Pancreas (tissue), 10 donors: ENCODE measurements around the gene S100A4. TPM values are rescaled to one million over a fixed set of nuclear protein-coding genes. Genes with fewer than 3 reads are reported as not detected.
A peak's percentile ranks its signal among the peaks of the same experiment; 100 is the strongest.

Experiments
- ATAC-seq, 4 donors: fragments of 200-7000 bp; cut with Tn5 transposase; one replicate each; pipeline versions ENCODE4 v1.8.0 to v1.9.1; 2020; ENCODE audit warnings: mild to moderate bottlenecking in 4 of 4, moderate library complexity in 4 of 4
- DNase-seq, 6 donors: peaks; one replicate each; pipeline ENCODE4 v3.0.0-alpha.2; 2020
- FAIRE-seq: peaks from 2 replicates; lab custom pipeline; 2012; peaks lifted over from hg19 to GRCh38; lab: Jason Lieb, UNC
- H3K27ac ChIP-seq, 4 donors: fragments of 200-600 bp; sonication (generic); 1 replicate in 3 of 4; 2 replicates in 1 of 4; pipeline versions ENCODE4 v1.5.0 to v1.8.0; 2020
- H3K27me3 ChIP-seq, 4 donors: fragments of 200-600 bp; one replicate each; pipeline ENCODE4 v1.8.0; 2021
- H3K36me3 ChIP-seq, 3 donors: fragments of 200-600 bp; sonication (generic) in 1 of 3; one replicate each; pipeline versions ENCODE4 v1.5.0 to v1.8.0; 2020 to 2021
- H3K4me1 ChIP-seq, 3 donors: fragments of 200-600 bp; one replicate each; pipeline ENCODE4 v1.8.0; 2021
- H3K4me3 ChIP-seq, 4 donors: fragments of 200-600 bp; sonication (generic) in 2 of 4; one replicate each; pipeline versions ENCODE4 v1.5.0 to v1.8.0; 2020 to 2021
- H3K9me3 ChIP-seq, 4 donors: fragments of 200-600 bp; one replicate each; pipeline ENCODE4 v1.8.0; 2021
- CTCF ChIP-seq, 4 donors: fragments of 200-600 bp; sonication (generic) in 3 of 4; IDR thresholded peaks; one replicate each; pipeline versions ENCODE4 v1.5.0 to v1.8.0; 2021; ENCODE audit warnings: antibody characterized with exemption in 4 of 4
- WGBS, 2 donors: extraction: QIAGEN DNeasy Blood & Tissue Kit; methylation state at CpG; one replicate each; pipeline ENCODE4 v1.1.7; 2013; 5-methylcytosine and 5-hydroxymethylcytosine counted together
- intact Hi-C, 3 donors: fragments of 100-400 bp; cut with DNase I; formaldehyde crosslinking; loops; one replicate each; pipeline versions ENCODE4 v1.11.1 to v1.14.2; 2022
- polyA plus RNA-seq, 2 donors: library from polyadenylated mRNA; stranded (reverse); fragments of 200-250 nt; gene quantifications; one replicate each; pipeline ENCODE4 v1.2.3, GENCODE V29; 2013
- total RNA-seq, 6 donors: library from RNA; stranded (reverse); fragmentation: NEBNext Ultra II Directional in 4 of 6; extraction: Animal tissue kit (Norgen Biotek cat#: 25700) in 4 of 6; gene quantifications; one replicate each; pipeline versions ENCODE4 v1.2.1 to v1.2.4, GENCODE V29; 2021 to 2023
- donor health status: healthy with polysubstance abuse.
- donor health status: DM: no; HTN: no; CAD: no; lungs with moderate emphysema.
- donor health status: DM: no; HTN: no; CAD: no.
- donor health status: control.
- donor health status: control.
- donor health status: Bipolar disorder and iron deficiency.
- donor health status: DM: yes; HTN: yes; CAD: no.
- donor health status: DM: no; HTN: no; CAD: no.
- donor health status: DM: no; HTN: no; CAD: no.
- donor health status: DM: yes; HTN: yes; CAD: no.

S100A4 gene
- total and polyA plus RNA-seq, 8 donors: 5.0 to 149 (median 39.5) TPM

- ATAC-seq: peak; percentile 90 to 94 (median 92)
- H3K36me3 ChIP-seq: no peaks in the 10 kb centered on the region
- no peak overlapping the region for H3K4me3 ChIP-seq
- peaks cover 0 to 9% (median 0%) of the 10 kb centered on the region in 3 donors for H3K4me1 ChIP-seq
- peak; percentile 80 to 92 (median 84) for DNase-seq
- peak overlapping the region in 2 of 4 donors; percentile 50 to 51 for H3K27ac ChIP-seq
- H3K9me3 ChIP-seq: no peaks in the 10 kb centered on the region
- no peaks in the 10 kb centered on the region for H3K27me3 ChIP-seq
- intact Hi-C loops: loop anchor here in 1 of 3 donors (10.0 kb wide), 1 partner anchor 52 kb away; the partner anchor contains the start of genes S100A1 and S100A13
- no peak for FAIRE-seq
- WGBS, 2 donors: 2 to 4% methylated on average over 3 of the region's 3 CpGs
- TF ChIP-seq CTCF (IDR thresholded peaks at IDR 0.05): peak; percentile 69 to 88 (median 77)
These were observed 27.0 kb upstream of the S100A4 start for GRCh38 chr1:153572569-153573015.

- DNase-seq: peak in 1 of 6 donors; percentile 15
- FAIRE-seq: no peak
- ATAC-seq: no peak
- no peak overlapping the region for H3K27ac ChIP-seq
- intact Hi-C loops: loop anchor here in 2 of 3 donors (2.0 to 10.0 kb wide), 2 partner anchors 53 to 59 kb away; partner anchors contain the start of genes S100A1 (in 1 of the 2) and S100A13 (in 1 of the 2)
- 56 to 73% methylated on average over 7 of the region's 7 CpGs for WGBS, 2 donors
- no peaks in the 10 kb centered on the region for H3K36me3 ChIP-seq
- H3K9me3 ChIP-seq: no peaks in the 10 kb centered on the region
- H3K4me1 ChIP-seq: peaks cover 0 to 14% (median 0%) of the 10 kb centered on the region in 3 donors
- no peak overlapping the region for H3K4me3 ChIP-seq
- no peaks in the 10 kb centered on the region for H3K27me3 ChIP-seq
- no peak for TF ChIP-seq CTCF (IDR thresholded peaks at IDR 0.05)
These were observed 26.1 kb upstream of the S100A4 start for GRCh38 chr1:153571706-153572105.

GRCh38 chr1:153570874-153571273 lies 25.3 kb upstream of the S100A4 start:
- Histone ChIP-seq H3K36me3 (no peaks in the 10 kb centered on the region), H3K4me3 (no peak overlapping the region), H3K9me3 (no peaks in the 10 kb centered on the region), H3K4me1 (peaks cover 0 to 20% (median 0%) of the 10 kb centered on the region in 3 donors), H3K27me3 (no peaks in the 10 kb centered on the region), H3K27ac (no peak overlapping the region)
- intact Hi-C loops: loop anchor here in 2 of 3 donors (2.0 to 10.0 kb wide), 2 partner anchors 54 to 58 kb away; partner anchors contain the start of genes S100A1 (in 1 of the 2) and S100A13 (in 1 of the 2)
- WGBS, 2 donors: 55 to 66% methylated on average over 5 of the region's 5 CpGs
- DNase-seq (no peak), ATAC-seq (no peak), FAIRE-seq (no peak)
- no peak for TF ChIP-seq CTCF (IDR thresholded peaks at IDR 0.05)

GRCh38 chr1:153569465-153569864 lies 23.9 kb upstream of the S100A4 start:
- H3K4me3 ChIP-seq: no peak overlapping the region
- no peak for TF ChIP-seq CTCF (IDR thresholded peaks at IDR 0.05)
- H3K36me3 ChIP-seq: no peaks in the 10 kb centered on the region
- H3K27ac ChIP-seq: no peak overlapping the region
- FAIRE-seq (no peak), ATAC-seq (no peak), DNase-seq (no peak)
- WGBS, 2 donors: 55 to 63% methylated on average over 8 of the region's 8 CpGs
- H3K9me3 ChIP-seq: no peaks in the 10 kb centered on the region
- H3K27me3 ChIP-seq: no peaks in the 10 kb centered on the region
- peaks cover 0 to 24% (median 0%) of the 10 kb centered on the region in 3 donors for H3K4me1 ChIP-seq
- intact Hi-C loops: no loop called here
